ENCODE results near the gene BICD1. TPM values are rescaled to one million over a fixed set of nuclear protein-coding genes. Genes with fewer than 3 reads are reported as not detected.

Gene BICD1
- total and polyA plus RNA-seq, 10 donors: 8.5 to 62.9 (median 44.2) TPM

GRCh38 chr12:32163596-32163995 is 56.9 kb downstream of the BICD1 start:
- Histone ChIP-seq H3K36me3 (no peaks in the 10 kb centered on the region), H3K9me3 (peaks cover 0 to 12% (median 0%) of the 10 kb centered on the region in 8 donors), H3K4me1 (no peaks in the 10 kb centered on the region), H3K27ac (no peak overlapping the region), H3K27me3 (replicated peaks in 1 of 7) (no peaks in the 10 kb centered on the region), H3K4me3 (no peak overlapping the region)
- no peak for TF ChIP-seq POLR2AphosphoS5 (IDR thresholded peaks at IDR 0.05)
- no peak for TF ChIP-seq POLR2A (IDR thresholded peaks at IDR 0.05)
- TF ChIP-seq CTCF (IDR thresholded peaks at IDR 0.05 in 8 of 11, conservative IDR thresholded peaks at IDR 0.05 in 3 of 11): no peak
- WGBS, 5 donors: 96 to 100% (median 99%) methylated on average over 2 of the region's 2 CpGs
- intact Hi-C loops (cut with DNase I; ENCODE audit: low total_unique reads): no loop called here
- no peak for DNase-seq

- H3K9me3 ChIP-seq: peaks cover 0 to 12% (median 0%) of the 10 kb centered on the region in 8 donors
- H3K4me3 ChIP-seq: no peak overlapping the region
- no peaks in the 10 kb centered on the region for H3K27me3 ChIP-seq (replicated peaks in 1 of 7)
- no peak for TF ChIP-seq CTCF (IDR thresholded peaks at IDR 0.05 in 8 of 11, conservative IDR thresholded peaks at IDR 0.05 in 3 of 11)
- TF ChIP-seq POLR2A (IDR thresholded peaks at IDR 0.05): no peak
- TF ChIP-seq POLR2AphosphoS5 (IDR thresholded peaks at IDR 0.05): no peak
- no peak for DNase-seq
- intact Hi-C loops (cut with DNase I; ENCODE audit: low total_unique reads): no loop called here
- no peaks in the 10 kb centered on the region for H3K4me1 ChIP-seq
- H3K36me3 ChIP-seq: no peaks in the 10 kb centered on the region
- WGBS, 5 donors: 97 to 99% (median 98%) methylated on average over 4 of the region's 4 CpGs
- H3K27ac ChIP-seq: no peak overlapping the region
These were observed 59.9 kb downstream of the BICD1 start for GRCh38 chr12:32166510-32166909.

- DNase-seq: no peak
- intact Hi-C loops (cut with DNase I; ENCODE audit: low total_unique reads): no loop called here
These were observed 63.9 kb downstream of the BICD1 start for GRCh38 chr12:32170437-32170998.

More at GRCh38 chr12:32170437-32170998, 63.9 kb downstream of the BICD1 start:
- Histone ChIP-seq H3K36me3 (peaks cover 0 to 4% (median 0%) of the 10 kb centered on the region in 6 donors), H3K4me1 (no peaks in the 10 kb centered on the region), H3K27ac (no peak overlapping the region), H3K4me3 (no peak overlapping the region), H3K27me3 (replicated peaks in 1 of 7) (no peaks in the 10 kb centered on the region), H3K9me3 (peaks cover 0 to 6% (median 0%) of the 10 kb centered on the region in 8 donors)
- 82 to 92% (median 85%) methylated on average over 6 of the region's 6 CpGs for WGBS, 5 donors
- TF ChIP-seq POLR2AphosphoS5 (IDR thresholded peaks at IDR 0.05) (no peak), POLR2A (IDR thresholded peaks at IDR 0.05) (no peak), CTCF (IDR thresholded peaks at IDR 0.05 in 8 of 11, conservative IDR thresholded peaks at IDR 0.05 in 3 of 11) (no peak)

All from spleen (tissue), 11 donors.